HCT116 (cell line): ENCODE data around the gene ZNF521.

ENCODE experiments used
- CTCF ChIP-seq, 3 experiments: fragments of 200-600 bp in 1 of 3; sonication (generic) in 1 of 3; IDR thresholded peaks in 2 of 3; conservative IDR thresholded peaks in 1 of 3; 2 replicates each; pipeline ENCODE4 v1.5.1; 2012 to 2017; ENCODE audit warnings: low read depth in 2 of 3, low read length in 2 of 3, antibody characterized with exemption in 1 of 3, borderline replicate concordance in 1 of 3, control low read depth in 1 of 3, mild to moderate bottlenecking in 1 of 3, mixed read lengths in 1 of 3, mixed run types in 1 of 3, moderate library complexity in 1 of 3; ENCODE audit not compliant: insufficient read depth in 1 of 3
- EZH2 ChIP-seq: fragments of 200-600 bp; sonication (generic); IDR thresholded peaks from 2 replicates; pipeline ENCODE4 v1.6.1; 2017; ENCODE audit warnings: antibody characterized with exemption, mixed run types
- JUND ChIP-seq: IDR thresholded peaks from 2 replicates; pipeline ENCODE4 v1.6.1; 2012
- POLR2A ChIP-seq: IDR thresholded peaks from 2 replicates; pipeline ENCODE4 v1.7.0; 2011; ENCODE audit warnings: borderline replicate concordance; ENCODE audit not compliant: insufficient read depth, insufficient read length; ENCODE audit errors: extremely low read depth
- SRF ChIP-seq: IDR thresholded peaks from 2 replicates; pipeline ENCODE4 v1.6.1; 2012; ENCODE audit warnings: low read depth

GRCh38 chr18:25180973-25181548 is 170.9 kb downstream of the ZNF521 start:
- TF ChIP-seq CTCF (IDR thresholded peaks at IDR 0.05 in 2 of 3, conservative IDR thresholded peaks at IDR 0.05 in 1 of 3; ENCODE audit: borderline replicate concordance in 1 of 3, insufficient read depth in 1 of 3, low read depth in 2 of 3, low read length in 2 of 3) (no peak), POLR2A (no peak), JUND (no peak), SRF (no peak), EZH2 (no peak)
